ENCODE data around the gene LYRM4. TPM values are rescaled to one million over a fixed set of nuclear protein-coding genes. Genes with fewer than 3 reads are reported as not detected.

LYRM4 gene
- total and polyA plus RNA-seq, 9 of the 15 experiments (the other 6 are each of a cell fraction or from before 2014, with no cell fraction given): 24.2 to 69.4 (median 41.8) TPM

GRCh38 chr6:5307058-5307457, 46.3 kb upstream of the LYRM4 start:
- H4K20me1 ChIP-seq (replicated peaks; ENCODE audit: control insufficient read depth, insufficient read depth, low read length): no peaks in the 10 kb centered on the region
- CTCF ChIA-PET (ENCODE audit: low intra/inter-chr PET ratio): no interaction called here
- no peaks in the 10 kb centered on the region for H3K9me3 ChIP-seq (replicated peaks; ENCODE audit: control insufficient read depth, insufficient read depth, low read depth, low read length)
- H3K9me1 ChIP-seq (ENCODE audit: control insufficient read depth, insufficient read depth, low read length): no peaks in the 10 kb centered on the region
- H3K36me3 ChIP-seq (ENCODE audit: control insufficient read depth, insufficient read depth, low read length): 0 out of 3 replicates have a peak, but pooled peaks cover 4% of the 10 kb centered on the region
- no peak overlapping the region for H3K9ac ChIP-seq (ENCODE audit: insufficient read depth in 1 of 2, low read depth in 2 of 2, low read length in 2 of 2)
- no peak overlapping the region for H2AFZ ChIP-seq (ENCODE audit: low read depth, low read length)
- intact Hi-C loops (cut with micrococcal nuclease): no loop called here
- H3K4me3 ChIP-seq: no peak overlapping the region
- in situ Hi-C loops (cut with MboI): no loop called here
- H3K27ac ChIP-seq (ENCODE audit: extremely low read depth, low read depth, low read length): no peak overlapping the region
- no peaks in the 10 kb centered on the region for H3K27me3 ChIP-seq (ENCODE audit: control insufficient read depth in 2 of 2, insufficient read depth in 2 of 2, low read length in 2 of 2)
- no peak for DNase-seq (ENCODE audit: extremely low read depth in 1 of 4, low spot score in 3 of 4)
- POLR2A ChIA-PET: interaction anchor here (2.5 kb wide), 1 partner anchor 9 kb away, joined by 6 read pairs; no protein-coding TSS in a partner anchor
- H3K79me2 ChIP-seq (ENCODE audit: control insufficient read depth, insufficient read depth, low read length): peaks cover 42% of the 10 kb centered on the region
- no peak for FAIRE-seq
- TF ChIP-seq, protein P1, sequence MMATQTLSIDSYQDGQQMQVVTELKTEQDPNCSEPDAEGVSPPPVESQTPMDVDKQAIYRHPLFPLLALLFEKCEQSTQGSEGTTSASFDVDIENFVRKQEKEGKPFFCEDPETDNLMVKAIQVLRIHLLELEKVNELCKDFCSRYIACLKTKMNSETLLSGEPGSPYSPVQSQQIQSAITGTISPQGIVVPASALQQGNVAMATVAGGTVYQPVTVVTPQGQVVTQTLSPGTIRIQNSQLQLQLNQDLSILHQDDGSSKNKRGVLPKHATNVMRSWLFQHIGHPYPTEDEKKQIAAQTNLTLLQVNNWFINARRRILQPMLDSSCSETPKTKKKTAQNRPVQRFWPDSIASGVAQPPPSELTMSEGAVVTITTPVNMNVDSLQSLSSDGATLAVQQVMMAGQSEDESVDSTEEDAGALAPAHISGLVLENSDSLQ (IDR thresholded peaks at IDR 0.05): peak; percentile 90
- TF ChIP-seq OTX1 (CRISPR knock-in tag; IDR thresholded peaks at IDR 0.05) (no peak), PBX2 (CRISPR knock-in tag; IDR thresholded peaks at IDR 0.05; ENCODE audit: low read depth) (no peak), PBX2 (tag; conservative IDR thresholded peaks at IDR 0.05; ENCODE audit: low read depth) (peak; percentile 49; the same call in 1 of the 2 replicates)
- BruUV-seq (replicated peaks): no TSS peak
- no peak for ATAC-seq
- no peak overlapping the region for H3K4me2 ChIP-seq (ENCODE audit: insufficient read depth, low read length)
- H3K4me1 ChIP-seq (replicated peaks in 1 of 2; ENCODE audit: control insufficient read depth in 2 of 2, insufficient read depth in 2 of 2, low read length in 2 of 2): peaks cover 13 to 14% of the 10 kb centered on the region in 2 experiments; a peak in 4 of 5 replicates

Data from K562 (cell line).